Kidney epithelial cell (primary cell): ENCODE data around the gene CCNF. TPM values are rescaled to one million over a fixed set of nuclear protein-coding genes. Genes with fewer than 3 reads are reported as not detected.

ENCODE experiments used
- DNase-seq: peaks from one replicate; pipeline ENCODE4 v3.0.0-alpha.2; 2010; ENCODE audit warnings: low read depth
- H3K27me3 ChIP-seq: 2 replicates; pipeline ENCODE4 v1.6.0; 2011; ENCODE audit warnings: low read length; ENCODE audit not compliant: control insufficient read depth, insufficient read depth
- H3K36me3 ChIP-seq: 2 replicates; pipeline ENCODE4 v1.5.1; 2011; ENCODE audit warnings: low read length; ENCODE audit not compliant: control insufficient read depth, insufficient read depth
- H3K4me3 ChIP-seq: 2 replicates; pipeline ENCODE4 v1.5.1; 2011; ENCODE audit warnings: low read depth, mild to moderate bottlenecking, control low read depth, low read length
- total RNA-seq: library from RNA; depleted of rRNA; stranded (reverse); fragments of >200 nt; gene quantifications from 2 replicates; pipeline ENCODE4 v1.2.3, GENCODE V29; 2015
- TF ChIP-seq, protein P1 (sequence below): IDR thresholded peaks from 2 replicates; pipeline ENCODE4 v1.5.1; 2011; ENCODE audit warnings: mild to moderate bottlenecking, moderate library complexity, low read length, control low read depth, inconsistent platforms; ENCODE audit not compliant: insufficient read depth, poor library complexity, severe bottlenecking

Gene CCNF
- total RNA-seq, 1 donor from 2014 or later: 7.4 TPM

DNA sequence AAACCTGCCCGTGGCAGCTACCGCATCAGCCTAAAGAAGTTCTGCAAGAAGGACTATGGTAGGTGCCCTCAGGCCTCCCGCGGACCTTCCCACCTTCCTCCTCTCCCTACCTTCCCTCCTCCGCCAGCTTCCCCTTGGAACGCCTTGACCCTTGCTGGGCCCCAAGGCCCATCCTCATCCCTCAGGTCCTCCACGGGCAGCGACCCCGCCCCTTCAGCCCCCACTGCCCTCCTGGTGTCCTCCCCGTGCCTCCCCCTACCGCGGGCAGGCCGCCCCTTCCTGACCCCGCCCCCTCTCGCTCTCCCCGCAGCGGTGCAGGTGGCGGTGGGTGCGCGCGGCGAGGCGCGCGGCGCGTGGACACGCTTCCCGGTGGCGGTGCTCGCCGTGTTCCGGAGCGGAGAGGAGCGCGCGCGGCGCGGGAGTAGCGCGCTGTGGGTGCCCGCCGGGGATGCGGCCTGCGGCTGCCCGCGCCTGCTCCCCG is 44.2 kb downstream of the CCNF start:
- peaks cover 13% of the 10 kb centered on the region for H3K27me3 ChIP-seq
- peak overlapping the region; percentile 8 for H3K4me3 ChIP-seq
- H3K36me3 ChIP-seq: no peaks in the 10 kb centered on the region
- no peak for DNase-seq
- TF ChIP-seq, protein P1, sequence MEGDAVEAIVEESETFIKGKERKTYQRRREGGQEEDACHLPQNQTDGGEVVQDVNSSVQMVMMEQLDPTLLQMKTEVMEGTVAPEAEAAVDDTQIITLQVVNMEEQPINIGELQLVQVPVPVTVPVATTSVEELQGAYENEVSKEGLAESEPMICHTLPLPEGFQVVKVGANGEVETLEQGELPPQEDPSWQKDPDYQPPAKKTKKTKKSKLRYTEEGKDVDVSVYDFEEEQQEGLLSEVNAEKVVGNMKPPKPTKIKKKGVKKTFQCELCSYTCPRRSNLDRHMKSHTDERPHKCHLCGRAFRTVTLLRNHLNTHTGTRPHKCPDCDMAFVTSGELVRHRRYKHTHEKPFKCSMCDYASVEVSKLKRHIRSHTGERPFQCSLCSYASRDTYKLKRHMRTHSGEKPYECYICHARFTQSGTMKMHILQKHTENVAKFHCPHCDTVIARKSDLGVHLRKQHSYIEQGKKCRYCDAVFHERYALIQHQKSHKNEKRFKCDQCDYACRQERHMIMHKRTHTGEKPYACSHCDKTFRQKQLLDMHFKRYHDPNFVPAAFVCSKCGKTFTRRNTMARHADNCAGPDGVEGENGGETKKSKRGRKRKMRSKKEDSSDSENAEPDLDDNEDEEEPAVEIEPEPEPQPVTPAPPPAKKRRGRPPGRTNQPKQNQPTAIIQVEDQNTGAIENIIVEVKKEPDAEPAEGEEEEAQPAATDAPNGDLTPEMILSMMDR: no peak

DNA sequence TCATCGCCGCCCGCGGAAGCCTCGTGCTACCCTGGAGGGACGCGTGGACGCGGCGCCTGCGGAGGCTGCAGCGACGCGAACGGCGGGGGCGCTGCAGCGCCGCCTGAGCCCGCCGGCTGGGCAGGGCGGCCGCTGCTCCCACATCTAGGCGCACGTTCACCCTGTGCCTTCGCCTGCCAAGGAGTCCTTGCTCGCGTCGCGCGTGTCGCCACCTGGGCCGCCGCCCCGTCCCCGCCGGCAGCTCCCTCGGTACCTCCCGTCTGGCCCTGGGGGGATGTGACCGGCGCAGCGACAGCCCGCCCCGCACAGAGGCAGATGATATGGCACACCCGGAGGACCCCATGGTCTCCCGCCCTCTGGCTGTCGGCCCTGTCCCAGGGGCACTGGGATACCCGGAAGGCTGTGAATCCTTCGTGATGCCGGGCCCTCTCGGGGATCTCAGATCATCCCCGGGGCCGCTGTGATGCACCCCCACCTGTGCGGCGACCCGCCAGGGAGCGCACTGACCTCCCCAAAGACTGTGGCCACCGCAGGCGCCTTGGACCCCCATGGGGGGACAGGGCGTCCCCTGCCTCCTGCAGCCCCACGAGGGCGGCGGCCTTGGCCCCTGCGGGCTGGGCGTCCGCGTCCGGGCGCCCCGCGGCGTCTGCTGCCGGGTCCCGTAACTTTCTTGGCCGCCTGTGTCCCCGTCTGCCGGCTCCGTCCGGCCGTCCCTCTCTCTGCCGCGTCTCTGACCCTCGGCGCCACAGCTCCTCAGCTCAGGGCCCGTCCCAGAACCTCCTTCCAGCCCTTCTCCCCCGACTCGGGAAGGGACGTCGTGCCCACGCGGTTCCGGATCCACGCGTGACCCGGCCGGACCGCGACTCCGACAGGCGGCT is 45.0 kb downstream of the CCNF start:
- H3K36me3 ChIP-seq: no peaks in the 10 kb centered on the region
- no peak for DNase-seq
- H3K27me3 ChIP-seq: peaks cover 13% of the 10 kb centered on the region
- TF ChIP-seq, protein P1: peak; percentile 13
- peak overlapping the region; percentile 81 for H3K4me3 ChIP-seq

DNA sequence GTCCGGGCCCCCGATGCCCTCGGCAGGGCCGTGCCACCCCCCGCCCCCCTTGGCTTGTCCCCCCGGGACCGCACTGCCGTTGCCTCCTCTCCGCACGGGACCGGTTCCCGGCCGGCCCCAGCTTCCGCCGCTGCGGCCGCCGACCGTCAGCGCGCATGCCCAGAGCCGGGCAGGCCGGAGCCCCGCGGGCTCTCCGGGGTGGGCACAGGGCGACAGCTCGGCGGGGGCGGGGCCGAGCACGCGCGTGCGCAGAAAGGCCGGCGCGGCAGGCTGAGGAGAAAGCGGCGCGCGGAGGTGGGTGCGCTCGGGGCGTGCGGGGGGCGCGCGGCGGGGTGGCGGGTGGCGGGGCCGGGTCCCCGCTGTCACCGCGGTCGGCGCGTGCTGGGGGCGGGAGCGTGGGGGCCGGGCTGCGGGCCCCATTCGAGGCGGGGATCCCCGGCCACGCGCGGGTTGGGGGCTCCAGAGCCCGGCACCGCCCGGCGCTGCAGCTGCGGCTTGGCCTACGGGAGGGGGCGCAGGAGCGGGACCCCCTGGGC is 45.7 kb downstream of the CCNF start, which contains the start of gene TBC1D24:
TSS of gene TBC1D24 (plus strand) at position 251 of the 536 bp plus-strand sequence. CDS start 21,022 bp downstream, outside the sequence.
- Histone ChIP-seq H3K36me3 (no peaks in the 10 kb centered on the region), H3K4me3 (peak within 1 kb of the TSS; percentile 81), H3K27me3 (peaks cover 9% of the 10 kb centered on the region)
- DNase-seq: peak; percentile 42
- TF ChIP-seq, protein P1: no peak

DNA sequence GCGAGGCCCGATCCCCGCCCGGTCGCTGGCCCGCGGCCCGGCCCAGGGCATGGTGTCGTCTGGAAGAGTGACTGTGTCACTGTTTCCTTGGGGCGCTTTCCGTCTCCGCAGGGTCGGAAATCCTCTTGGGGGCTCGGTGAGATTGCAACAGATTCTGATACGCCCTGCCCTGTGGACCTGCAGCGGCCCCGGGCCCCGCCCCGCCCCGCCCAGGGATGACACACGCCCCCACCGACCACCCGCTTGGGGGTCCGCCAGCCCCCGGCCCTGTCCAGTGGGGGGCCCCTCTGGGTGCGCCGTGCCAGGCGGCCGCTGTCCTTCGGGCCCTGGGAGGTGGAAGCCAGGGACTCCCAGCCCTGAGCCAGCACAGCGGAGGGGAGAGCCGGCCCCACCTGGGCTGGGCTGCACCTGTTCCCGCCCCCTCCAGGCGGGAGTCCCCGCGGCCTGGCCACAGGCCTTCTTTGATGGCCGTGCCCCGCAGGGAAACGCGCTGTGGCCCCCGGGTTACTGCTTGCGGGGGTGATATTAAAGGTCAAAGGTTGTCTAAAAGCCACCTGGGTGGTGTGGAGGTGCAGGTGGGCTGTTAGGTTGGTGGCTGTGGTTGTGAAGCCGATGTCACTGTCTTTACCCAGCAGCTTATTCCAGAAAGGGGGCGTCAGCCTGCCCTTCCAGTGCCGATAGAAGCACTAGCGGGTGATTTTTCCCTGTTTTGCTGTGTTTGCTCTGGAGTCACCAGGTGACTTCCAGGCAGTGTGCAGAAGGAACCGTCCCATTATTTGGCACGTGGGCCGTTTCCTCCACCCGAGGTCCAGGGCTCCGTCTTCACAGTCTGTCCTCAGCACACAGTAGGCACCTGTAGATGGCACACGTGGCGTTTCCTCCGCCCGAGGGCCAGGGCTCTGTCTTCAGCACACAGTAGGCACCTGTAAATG is 46.4 kb downstream of the CCNF start:
- TF ChIP-seq, protein P1: no peak
- Histone ChIP-seq H3K27me3 (peaks cover 6% of the 10 kb centered on the region), H3K4me3 (peak overlapping the region; percentile 81), H3K36me3 (no peaks in the 10 kb centered on the region)
- no peak for DNase-seq

DNA sequence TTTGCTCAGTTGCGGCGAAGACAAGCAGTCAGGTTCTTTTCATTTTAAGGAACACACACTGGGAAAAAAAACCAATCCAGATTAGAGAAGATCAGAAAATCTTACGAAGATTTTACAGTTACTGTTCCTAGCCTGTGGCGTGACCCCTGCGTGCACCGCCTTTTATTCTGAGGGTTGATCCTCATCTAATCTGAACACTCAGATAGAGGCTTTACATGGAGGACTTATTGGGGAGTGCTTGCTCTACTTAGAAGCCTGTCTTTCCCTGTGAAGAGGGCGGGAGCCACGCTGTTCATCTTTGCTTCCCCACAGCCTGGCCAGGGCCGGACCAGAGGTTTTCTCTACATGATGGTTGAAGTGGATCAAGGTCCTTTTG is 47.1 kb downstream of the CCNF start:
- no peaks in the 10 kb centered on the region for H3K36me3 ChIP-seq
- DNase-seq: no peak
- H3K27me3 ChIP-seq: peaks cover 6% of the 10 kb centered on the region
- H3K4me3 ChIP-seq: no peak overlapping the region
- TF ChIP-seq, protein P1: no peak
